C1 segment of cervical spinal cord (tissue), 14 donors: Measurements from ENCODE around the gene PID1.

Experiments
- DNase-seq, 14 donors: peaks; one replicate each; lab custom pipeline; 2025; lab: John Stamatoyannopoulos, UW

Gene PID1

DNA sequence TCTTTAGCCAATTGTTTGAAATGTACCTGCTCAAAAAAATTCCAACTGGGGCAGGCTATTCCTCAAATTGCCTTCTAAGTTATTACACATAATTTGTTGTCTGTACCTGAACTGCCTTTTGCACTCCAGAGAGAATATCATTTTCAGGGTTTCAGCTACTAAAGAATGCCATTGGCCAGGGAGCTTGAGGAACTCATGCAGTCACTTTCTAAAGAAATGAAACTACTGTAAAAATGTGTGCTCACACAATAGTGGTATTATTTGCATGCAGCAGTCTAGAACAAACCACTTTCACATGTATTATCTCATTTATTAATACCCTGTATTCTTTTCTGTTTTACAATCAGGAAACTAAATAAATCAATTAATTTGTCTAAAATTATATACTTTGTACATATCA lies 152.2 kb downstream of the PID1 start:
- DNase-seq = no peak

DNA sequence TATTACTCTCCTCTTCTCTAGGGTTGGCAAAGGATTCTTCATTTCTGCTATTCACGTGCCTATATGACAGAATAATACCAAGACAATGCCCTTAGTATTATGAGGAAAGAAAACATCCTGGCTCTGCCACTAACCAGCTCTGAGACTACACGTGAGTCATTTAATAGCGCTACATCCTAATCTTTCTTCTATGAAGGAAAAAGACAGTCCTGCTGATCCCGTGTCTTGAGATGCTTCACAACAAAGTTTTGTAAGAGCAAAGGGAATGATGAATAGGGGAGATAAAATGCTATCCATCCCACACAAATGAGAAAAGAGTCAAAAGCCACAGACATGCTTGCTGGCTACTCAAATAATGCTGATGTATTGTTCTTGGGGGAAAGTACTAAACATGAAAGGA lies 152.8 kb downstream of the PID1 start:
- no peak for DNase-seq

DNA sequence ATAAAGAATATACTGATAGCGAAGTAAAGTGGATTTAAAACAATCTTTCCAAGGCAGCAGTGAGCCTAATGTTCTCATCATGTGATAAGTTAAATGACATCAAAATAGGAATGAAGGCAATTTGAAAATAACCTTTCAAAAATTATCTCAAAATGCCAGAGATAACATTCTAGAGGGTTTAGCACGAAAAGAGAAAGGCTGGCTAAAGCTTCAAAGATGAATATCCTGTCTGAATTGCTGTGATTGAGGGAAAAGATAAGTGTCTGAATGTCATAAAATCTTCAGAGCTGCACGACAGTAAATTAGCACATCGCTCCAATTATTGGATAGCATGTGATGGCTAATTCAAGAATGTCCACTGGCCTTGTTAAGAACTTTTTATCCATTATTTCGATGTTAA lies 159.3 kb downstream of the PID1 start:
- no peak for DNase-seq

DNA sequence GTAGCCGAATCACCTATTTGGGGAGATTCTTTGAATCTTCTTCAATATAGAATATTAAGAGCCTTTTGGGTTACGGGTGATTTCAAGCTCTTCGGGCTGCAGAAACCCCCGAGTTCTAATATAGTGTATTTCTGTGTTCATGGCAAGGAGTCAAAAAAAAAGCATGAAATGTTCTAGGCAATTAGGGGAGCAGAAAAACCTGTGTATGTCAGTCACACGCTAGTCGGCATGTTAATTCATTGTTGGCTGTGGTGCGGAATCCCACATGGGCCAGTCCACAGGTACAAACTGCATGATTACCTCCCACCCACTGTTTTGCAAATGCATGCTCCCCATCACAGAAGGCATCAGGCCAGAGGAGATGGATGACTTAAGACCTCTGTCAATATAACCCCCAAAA lies 161.9 kb downstream of the PID1 start:
- no peak for DNase-seq

DNA sequence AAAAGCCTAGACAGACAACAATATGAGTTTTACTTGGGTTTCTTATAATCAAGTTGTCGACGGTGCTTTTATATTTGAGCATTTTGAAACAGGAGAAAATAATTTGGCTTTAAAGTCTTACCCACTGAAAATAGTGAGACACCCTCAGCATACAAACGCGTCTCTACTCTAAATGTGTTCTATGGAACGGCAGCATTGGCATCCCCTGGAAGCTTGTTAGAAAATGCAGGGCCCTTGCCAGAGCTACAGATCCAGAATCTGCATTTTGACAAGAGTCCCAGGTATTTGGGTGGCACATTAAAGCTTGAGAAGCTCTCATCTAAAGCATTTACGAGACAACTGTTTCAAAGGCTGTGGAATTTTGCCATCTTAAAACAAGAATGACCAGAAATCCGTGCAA lies 163.5 kb downstream of the PID1 start:
- no peak for DNase-seq

DNA sequence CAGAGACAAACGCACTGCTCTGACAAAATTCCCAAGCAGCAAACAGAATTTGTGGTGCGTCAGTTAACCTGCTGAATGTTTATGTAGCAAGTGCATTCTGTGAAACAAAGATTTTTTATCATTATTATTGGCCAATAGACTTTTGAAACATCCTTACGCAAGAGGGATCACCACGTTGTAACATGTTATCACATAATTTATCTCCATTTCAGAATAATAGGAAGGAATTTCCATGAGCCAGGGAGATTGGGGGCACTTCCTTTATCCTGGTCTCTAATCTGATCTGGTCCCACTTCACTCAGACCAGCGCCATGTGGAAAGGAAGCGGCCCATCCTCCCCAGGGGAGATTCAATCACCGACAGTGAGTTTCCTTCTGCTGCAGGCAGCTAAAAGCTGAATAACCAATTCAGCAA lies 166.1 kb downstream of the PID1 start:
- no peak for DNase-seq

DNA sequence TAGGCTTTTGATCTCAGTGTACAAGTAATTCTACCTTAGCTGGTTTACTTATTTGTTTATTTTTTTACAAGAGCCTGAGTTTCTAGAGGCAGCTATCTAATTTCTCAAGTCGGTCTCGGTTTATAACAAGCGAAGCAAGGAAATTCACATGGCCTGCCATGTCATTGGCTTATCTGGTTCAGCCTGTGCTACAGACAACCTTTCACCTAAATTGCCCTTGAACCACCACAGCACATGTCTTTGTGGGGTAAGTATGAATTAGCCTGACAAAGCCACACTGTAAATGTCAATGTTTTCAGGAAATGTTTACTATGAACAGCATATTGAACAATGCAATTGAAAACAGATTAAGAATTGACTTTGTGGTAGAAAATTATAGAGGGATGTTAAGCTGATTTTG lies 167.1 kb downstream of the PID1 start:
- DNase-seq = no peak

DNA sequence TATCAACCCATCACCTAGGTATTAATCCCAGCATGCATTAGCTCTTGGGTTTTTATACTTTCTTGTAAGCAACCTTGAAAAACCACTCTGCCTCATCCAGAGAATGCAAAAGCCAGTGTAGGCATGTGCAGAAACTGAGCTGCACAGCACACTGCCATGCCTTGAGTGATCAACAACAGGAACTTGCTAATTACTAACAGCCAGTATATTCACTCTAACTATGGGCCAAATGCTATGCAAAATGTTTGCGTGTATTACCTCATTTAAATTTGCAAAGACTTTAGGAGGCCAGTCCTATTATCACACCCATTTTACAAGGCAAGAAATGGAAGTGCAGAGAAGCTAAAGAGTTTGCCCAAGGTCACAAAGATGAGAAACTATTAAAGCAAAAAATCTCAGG lies 169.8 kb downstream of the PID1 start:
- no peak for DNase-seq

DNA sequence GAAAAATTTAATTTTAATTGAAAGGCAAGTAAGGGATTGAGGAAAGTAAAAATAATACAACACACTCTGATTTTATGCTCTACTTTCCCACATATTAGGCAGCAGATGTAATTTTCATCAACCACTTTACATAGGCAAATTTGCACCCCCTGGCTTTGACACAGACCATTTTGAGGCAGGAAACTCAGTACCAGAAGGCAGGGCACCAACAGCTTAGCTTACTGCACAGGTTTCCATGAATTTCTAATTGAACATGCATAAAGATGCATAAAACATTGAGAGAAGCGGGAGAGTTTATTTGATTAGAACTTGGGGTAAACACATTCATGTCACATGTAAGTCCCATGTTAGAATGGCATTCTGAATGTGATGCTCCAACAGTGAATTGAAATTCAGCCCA lies 171.9 kb downstream of the PID1 start:
- no peak for DNase-seq

DNA sequence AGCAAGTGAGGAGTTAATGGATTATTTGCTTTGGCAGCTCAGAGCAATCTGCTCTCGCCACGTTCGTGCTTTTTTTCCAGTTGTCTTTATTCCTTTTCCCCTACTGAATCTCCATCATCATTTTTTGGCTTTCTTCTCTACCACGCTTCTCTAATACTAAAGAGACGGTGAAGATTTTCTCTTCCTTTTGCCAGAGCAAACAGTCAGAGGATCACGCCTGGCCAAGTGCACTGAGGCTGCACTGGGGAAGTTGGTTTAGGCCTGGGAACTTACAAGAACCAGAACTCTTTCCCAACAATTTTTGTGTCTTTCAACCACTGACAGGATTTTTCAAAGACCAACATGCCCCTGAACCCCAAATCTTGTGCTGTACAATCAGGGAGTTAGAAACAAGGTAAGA lies 172.3 kb downstream of the PID1 start:
- no peak for DNase-seq

DNA sequence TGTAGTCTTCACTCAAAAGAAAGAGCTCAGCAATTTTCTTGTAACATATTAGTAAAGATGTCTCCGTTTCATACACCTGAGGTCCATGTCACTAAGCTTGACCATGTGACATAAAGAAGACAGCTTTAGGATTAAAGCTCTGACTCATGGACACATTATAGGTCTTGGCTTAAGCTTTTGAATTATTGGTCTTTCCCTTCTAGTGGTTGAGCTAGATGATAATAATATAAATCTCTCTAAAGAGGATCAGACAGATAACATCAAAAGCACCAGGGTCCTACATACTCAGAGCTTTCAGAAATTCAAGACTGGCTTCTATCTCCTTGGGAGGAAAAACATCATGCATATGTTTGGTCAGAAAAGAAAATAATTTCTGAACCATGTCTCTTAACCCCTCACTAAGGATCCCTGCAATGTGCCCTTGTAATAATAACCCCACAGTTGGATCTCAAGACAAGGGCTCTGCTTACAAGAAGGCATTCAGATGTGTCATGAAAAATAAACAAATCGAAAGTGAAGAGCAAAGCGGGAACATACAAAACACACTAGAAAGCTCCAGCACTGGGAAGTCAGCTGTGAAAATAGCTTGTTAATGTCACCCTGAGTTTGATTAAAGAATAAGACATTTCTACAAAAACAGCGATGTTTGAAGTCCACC lies 174.5 kb downstream of the PID1 start:
- no peak for DNase-seq

DNA sequence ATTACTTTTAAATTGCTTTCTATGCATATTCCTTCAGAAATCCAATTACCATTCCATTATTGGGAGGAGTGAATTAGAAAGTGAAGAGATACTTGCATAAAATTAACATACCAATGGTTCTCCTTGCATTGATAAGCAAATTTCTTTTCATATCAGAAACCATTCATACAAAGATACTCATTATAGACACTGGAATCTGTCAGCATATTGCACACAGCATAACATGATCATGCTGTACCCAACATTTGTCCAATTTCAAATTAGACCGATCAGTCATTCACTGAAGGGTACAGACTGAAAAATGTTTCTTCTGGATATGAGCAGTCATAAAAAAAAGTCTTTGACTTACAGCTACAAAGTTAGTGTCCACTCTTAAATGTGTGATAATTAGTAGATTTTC lies 175.6 kb downstream of the PID1 start:
- no peak for DNase-seq

DNA sequence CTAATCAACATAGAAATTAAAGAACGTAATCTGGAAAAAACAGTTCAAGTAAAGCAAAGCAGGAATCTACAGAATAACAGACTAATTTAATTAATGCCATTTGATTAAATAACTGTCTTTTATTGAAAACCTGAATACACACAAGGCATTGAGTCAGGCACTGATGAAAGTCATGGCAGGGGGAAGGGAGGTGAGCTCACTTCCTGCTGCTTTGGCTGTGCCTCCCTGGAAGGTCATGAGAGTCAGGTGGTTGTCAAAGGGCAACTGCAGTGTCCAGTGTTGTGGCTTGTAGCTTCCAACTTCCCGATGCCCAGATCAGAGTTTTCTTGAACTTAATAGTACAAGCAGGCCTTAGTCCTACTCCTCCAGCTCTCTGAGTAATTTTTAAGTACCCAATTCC lies 180.9 kb downstream of the PID1 start:
- DNase-seq = peak in 2 of 14 donors; percentile 0 to 2

DNA sequence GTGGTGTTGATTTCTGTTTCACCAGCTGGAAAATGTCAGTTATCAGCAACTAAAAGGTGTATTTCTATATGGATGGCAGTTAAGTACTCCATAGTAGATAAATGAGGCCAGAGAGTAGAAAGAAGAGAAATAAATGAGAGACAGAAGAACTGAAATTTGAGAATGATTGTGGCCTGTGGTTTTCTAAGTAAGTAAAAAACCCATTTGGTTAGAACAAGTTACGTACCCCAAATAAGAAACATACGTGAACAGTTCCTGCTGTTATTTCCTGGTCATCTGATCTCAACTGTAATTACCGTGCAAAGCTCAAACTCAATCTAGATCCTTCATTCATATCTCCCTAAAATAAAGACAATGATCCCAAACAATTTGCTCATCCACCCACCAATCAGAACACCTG lies 181.3 kb downstream of the PID1 start:
- no peak for DNase-seq

DNA sequence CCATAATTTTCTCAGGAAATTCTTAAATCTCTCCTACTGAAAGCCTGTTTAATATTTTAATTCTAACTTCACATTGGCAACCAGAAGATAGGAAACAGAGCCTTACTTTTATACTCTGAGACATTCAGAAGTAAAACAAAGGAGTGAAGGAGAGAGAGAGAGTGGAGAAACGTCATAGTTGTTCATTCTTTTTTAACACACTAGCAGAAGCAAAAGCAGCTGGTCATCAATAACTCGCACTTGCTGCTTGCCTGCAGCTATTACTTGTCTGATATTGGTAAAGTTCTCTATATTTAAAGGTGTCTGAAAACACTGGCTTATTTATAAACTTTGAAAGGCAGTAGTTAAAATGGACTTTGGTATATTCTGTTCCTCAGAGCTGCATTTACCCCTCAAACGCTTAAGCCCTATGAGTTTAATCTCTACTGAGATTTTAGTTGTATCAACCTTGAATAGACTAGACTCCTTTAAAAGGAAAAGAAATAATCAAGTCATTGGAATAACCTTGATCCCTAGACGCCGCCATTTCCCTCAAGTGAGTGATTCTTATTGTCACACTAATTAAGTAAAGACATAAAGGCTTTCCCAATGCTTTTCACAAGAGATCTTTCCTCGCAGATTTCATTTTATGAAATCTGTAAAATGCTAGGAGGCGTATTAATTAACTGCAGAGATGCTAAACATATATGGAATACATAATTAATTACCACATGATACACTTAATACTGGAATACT lies 182.0 kb downstream of the PID1 start:
- no peak for DNase-seq

DNA sequence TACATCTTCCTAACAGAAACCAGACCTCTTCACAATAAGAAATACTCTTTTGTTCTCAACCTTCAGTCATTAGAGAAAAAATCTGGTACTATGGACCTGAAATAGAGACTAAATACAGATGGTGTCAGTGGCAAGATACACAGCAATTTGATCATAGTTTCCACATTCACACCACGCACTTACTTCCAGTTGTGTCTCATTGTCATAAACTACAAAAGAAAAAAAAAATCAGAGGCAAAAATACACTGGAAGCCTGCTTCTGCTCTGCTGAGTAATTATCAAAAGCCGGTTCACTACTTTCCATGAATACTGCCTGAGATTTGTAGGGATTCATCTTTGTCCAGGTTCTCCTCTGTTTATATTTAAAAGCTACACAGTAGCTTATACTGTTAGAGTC lies 182.6 kb downstream of the PID1 start:
- DNase-seq = no peak

DNA sequence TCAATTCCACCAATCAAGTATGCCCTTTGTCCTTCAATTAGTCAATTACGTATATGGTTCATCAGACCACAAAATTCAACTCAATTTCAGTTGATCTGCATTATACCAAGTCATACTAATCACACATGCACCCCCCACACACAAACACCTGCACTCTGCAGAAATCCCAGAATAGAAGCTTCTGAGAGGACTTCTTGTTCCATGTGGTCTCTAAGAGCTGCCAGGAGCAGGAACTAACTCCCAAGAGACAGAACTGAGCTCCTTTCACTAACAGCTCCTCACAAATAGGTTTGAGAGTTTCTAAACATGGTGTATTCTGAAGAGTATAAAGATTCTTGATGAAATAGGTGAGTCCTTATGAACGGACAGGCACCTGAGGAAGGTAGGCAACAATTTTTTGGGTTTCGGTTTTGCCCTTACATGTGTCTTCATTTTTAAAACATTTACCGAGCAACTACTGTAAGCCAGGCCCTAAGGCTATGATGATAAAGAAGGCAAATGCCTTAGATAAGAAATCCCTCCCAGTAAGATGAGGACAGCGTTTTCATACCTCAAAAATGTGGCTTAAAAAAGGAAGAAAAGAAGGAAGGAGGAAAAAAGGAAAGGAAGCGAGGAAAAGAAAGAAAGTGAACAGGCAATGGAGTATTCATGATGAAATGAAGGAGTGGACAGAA lies 183.1 kb downstream of the PID1 start:
- no peak for DNase-seq

DNA sequence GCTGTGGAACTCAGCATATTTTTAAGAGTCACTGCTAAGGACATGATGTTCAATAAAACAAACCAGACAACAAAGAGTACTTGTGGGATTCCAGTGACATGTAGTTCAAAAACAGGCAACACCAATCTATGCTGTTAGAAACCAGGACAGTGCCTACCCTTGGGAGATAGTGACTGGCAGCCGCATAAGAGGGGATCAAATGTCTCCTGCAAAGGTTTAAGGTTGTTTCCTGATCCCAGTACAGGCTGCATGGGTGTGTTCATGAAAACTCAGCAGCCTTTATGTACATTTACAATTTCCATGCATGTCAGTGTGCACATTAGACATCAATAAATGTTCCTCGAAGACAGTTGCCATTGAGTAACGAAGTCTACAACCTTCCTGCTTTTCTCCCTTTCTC lies 183.8 kb downstream of the PID1 start:
- no peak for DNase-seq

DNA sequence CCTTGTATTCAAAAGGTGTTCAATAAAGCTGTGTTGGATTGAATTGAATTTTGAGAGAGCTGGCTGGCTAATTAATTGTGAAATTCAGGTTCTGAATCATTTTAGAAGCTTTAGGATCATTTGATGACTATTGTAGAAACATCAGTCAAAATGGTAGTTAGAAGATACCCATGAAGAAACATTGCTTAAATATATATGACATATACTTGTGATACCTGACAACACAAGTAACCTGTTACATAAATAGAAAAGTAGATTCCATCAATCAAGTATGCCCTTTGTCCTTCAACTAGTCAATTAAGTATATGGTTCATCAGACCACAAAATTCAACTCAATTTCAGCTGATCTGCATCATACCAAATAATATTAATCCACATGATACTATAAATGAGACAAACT lies 185.6 kb downstream of the PID1 start:
- no peak for DNase-seq

DNA sequence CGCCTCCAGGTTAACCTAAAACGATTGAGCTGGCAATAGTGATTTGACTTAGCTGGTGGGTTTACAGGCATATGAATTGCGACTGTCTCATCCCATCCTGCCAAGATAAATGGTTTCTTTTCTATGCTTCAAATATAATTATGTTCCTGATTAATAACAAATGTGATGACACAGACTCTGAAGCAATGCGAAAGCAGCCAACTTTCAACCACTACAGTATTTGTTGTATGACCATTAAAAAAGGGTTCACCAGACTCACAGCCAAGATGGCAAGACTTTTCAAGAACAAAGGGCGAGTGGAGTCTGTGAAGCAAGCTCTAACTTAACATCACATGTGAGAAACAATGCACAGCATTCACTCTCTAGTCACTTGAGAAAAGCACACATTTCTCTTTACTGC lies 186.6 kb downstream of the PID1 start:
- no peak for DNase-seq

DNA sequence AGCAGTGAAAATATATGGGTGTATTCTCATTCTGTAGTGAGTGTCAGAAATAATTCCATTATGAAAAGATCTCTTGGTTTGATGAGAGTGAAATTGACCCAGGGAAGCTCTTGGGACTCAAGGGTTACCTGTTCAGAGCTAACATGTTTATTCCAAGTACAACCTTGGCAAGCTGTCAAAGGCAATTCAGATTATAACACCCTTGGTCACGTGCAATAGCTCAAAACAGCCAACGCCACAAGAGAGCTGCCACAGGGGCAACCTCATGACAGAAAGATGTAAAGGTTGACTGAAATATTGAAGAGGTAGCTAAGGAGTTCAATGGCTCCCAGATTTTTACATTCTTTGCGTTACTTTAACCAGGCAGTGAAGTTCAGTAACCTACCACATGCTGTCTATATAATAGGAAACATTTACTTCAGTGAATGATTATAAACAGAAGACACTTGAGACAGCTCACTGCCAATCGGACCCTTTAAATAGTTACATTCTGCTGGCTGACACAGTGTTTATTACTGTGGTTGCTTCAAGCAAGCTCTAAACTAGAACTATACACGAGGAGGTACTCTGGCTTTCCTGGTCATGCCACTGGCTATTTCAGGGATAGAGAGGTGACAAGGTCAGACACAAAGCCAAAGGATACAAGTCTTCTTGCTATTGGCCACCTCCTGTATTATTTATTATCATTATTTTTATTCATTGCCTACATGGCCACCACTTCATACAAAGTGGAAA lies 187.3 kb downstream of the PID1 start:
- DNase-seq = no peak

DNA sequence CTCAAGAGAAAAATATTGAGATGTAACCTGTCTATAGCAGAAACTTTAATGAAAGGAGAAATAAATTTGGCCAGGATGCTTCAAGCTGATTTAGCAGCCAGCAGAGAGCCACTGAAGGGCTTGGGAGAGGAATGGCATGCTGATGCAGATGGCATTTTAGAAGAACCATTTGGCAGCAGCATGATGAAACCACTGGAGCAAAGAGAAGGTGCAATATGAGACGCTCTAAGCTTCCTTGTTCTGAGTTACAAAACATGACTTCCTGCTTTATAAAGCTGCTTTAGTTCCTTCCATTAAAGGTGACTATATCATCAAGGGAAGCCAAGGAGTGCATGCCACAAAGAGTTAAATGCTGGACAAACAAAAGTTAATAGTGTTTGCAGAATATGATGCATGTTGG lies 189.7 kb downstream of the PID1 start:
- no peak for DNase-seq
